Bronchial smooth muscle cell (primary cell): ENCODE measurements around the gene FEM1A. TPM values are rescaled to one million over a fixed set of nuclear protein-coding genes. Genes with fewer than 3 reads are reported as not detected.

Experiments used
- total RNA-seq: library from RNA; depleted of rRNA; stranded (reverse); fragments of >200 nt; gene quantifications from 2 replicates; pipeline ENCODE4 v1.2.1, GENCODE V29; 2014

The FEM1A gene, protein sequence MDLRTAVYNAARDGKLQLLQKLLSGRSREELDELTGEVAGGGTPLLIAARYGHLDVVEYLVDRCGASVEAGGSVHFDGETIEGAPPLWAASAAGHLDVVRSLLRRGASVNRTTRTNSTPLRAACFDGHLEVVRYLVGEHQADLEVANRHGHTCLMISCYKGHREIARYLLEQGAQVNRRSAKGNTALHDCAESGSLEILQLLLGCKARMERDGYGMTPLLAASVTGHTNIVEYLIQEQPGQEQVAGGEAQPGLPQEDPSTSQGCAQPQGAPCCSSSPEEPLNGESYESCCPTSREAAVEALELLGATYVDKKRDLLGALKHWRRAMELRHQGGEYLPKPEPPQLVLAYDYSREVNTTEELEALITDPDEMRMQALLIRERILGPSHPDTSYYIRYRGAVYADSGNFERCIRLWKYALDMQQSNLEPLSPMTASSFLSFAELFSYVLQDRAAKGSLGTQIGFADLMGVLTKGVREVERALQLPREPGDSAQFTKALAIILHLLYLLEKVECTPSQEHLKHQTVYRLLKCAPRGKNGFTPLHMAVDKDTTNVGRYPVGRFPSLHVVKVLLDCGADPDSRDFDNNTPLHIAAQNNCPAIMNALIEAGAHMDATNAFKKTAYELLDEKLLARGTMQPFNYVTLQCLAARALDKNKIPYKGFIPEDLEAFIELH
- 6.3 and 7.6 TPM in 2 replicates for total RNA-seq

GRCh38 chr19:4791183-4792018, at the start of gene FEM1A:
TSS of gene FEM1A (plus strand) at chr19:4791734. CDS start at chr19:4791855, 121 bp downstream.

DNA sequence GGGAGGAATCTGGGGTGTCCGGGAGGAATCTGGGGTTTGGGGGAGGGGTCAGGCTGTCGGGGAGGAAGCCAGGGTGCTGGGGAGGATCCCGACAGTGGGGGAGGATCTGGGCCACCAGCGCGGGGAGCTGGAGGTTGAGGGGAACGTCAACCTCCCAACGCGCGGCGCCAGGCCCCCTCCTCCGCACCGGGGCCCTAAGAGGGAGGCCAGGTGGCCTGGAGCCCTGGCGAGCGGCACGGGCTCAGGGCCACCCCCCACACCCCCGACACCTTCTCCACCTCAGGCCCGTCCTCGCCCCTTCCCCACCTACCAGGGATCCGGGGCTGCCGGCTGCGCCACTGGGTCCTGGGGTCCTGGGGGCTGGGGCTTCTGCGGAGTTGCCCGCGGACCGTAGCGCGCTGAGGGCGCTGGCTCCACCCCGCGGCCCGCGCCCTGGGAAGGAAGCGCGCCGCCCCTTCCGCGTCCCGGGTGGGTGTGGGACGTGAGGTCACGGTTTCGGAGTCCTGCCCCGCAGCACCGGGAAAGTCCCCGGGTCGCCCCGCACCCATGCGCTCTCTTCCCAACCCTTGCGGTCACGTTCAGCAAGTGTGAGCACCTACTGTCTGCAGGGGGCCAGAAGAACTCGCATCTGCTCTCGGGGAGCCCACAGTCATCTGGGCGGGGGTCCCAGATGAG, 39.9 kb downstream of the FEM1A start, which contains the start of gene TICAM1:
TICAM1 (minus strand) TSS at position 409 of the 675 bp plus-strand sequence. CDS start 13,335 bp downstream, outside the sequence.

Other genes with a start within 250 kb of the FEM1A start
- gene SEMA6B, start 232.1 kb upstream of the FEM1A start, total RNA-seq: 0.09 and 0.32 TPM in 2 replicates
- 1.2 and 1.4 TPM in 2 replicates for gene TNFAIP8L1, start 152.2 kb upstream of the FEM1A start, total RNA-seq
- 182 and 263 TPM in 2 replicates for gene MYDGF, start 121.4 kb upstream of the FEM1A start, total RNA-seq
- gene DPP9, start 67.9 kb upstream of the FEM1A start, total RNA-seq: 17.3 and 17.8 TPM in 2 replicates
- gene TICAM1, start 40.0 kb downstream of the FEM1A start, total RNA-seq: 1.4 and 1.6 TPM in 2 replicates
- 248 and 286 TPM in 2 replicates for gene PLIN3, start 75.9 kb downstream of the FEM1A start, total RNA-seq
- not detected in 2 replicates for gene ARRDC5, start 111.2 kb downstream of the FEM1A start, total RNA-seq
- gene UHRF1, start 117.8 kb downstream of the FEM1A start, total RNA-seq: 9.4 and 11.5 TPM in 2 replicates
- 8.8 and 12.1 TPM in 2 replicates for gene KDM4B, start 177.4 kb downstream of the FEM1A start, total RNA-seq